ENCODE results near the gene SH2D6.

DNA sequence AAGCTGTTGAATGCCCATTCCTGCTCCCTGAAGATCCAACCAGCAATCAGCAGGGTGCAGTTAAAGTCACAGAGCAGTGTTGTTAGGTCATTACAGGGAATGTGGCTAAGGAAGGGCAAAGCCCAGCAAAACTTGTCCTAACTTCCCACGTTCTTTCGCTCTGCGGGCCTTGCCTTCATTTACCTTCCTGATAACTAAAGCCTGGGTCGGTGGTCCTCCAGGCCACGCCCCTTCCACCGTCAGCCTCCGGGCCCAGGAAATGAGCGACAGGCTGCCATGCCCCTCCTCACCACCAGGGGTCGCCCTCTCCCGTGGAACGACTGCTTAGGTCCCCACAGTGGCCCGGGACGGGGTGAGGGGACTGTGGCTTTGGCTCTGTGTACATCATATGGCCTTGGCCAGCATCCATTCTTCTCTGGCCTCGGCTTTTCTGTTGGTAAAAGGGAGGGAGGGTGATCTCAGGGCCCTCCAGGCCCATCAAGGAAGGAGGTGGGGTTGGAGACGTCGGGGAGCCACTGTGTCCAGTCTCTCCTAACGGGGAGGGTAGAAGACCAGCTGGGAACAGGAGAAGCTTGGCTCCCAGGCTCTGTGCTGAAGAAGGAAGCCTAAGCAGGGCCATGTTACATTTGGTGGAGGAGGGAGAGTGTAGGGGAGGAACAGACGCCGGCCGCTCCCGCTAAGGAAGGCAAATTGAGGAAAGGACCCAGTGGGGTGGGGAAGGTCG lies 2.2 kb downstream of the SH2D6 start:
- no peak for TF ChIP-seq POLR2A (IDR thresholded peaks at IDR 0.05)
- TF ChIP-seq, protein P1, sequence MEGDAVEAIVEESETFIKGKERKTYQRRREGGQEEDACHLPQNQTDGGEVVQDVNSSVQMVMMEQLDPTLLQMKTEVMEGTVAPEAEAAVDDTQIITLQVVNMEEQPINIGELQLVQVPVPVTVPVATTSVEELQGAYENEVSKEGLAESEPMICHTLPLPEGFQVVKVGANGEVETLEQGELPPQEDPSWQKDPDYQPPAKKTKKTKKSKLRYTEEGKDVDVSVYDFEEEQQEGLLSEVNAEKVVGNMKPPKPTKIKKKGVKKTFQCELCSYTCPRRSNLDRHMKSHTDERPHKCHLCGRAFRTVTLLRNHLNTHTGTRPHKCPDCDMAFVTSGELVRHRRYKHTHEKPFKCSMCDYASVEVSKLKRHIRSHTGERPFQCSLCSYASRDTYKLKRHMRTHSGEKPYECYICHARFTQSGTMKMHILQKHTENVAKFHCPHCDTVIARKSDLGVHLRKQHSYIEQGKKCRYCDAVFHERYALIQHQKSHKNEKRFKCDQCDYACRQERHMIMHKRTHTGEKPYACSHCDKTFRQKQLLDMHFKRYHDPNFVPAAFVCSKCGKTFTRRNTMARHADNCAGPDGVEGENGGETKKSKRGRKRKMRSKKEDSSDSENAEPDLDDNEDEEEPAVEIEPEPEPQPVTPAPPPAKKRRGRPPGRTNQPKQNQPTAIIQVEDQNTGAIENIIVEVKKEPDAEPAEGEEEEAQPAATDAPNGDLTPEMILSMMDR (IDR thresholded peaks at IDR 0.05) = peak; percentile 100
